Lower lobe of right lung (tissue), 2 donors: ENCODE results near the gene INPP4B. TPM values are rescaled to one million over a fixed set of nuclear protein-coding genes. Genes with fewer than 3 reads are reported as not detected.

Experiments used
- ATAC-seq, 2 donors: fragments of 200-7000 bp; cut with Tn5 transposase; one replicate each; pipeline ENCODE4 v1.9.1; 2020 to 2022; ENCODE audit warnings: mild to moderate bottlenecking in 2 of 2, moderate library complexity in 2 of 2
- DNase-seq: peaks from one replicate; pipeline ENCODE4 v3.0.0-alpha.2; 2020
- H3K27ac ChIP-seq: fragments of 200-600 bp; one replicate; pipeline ENCODE4 v1.8.0; 2022
- H3K27me3 ChIP-seq: fragments of 200-600 bp; one replicate; pipeline ENCODE4 v1.8.0; 2022; ENCODE audit warnings: low read depth
- H3K36me3 ChIP-seq: fragments of 200-600 bp; one replicate; pipeline ENCODE4 v1.8.0; 2022; ENCODE audit warnings: mild to moderate bottlenecking
- H3K4me1 ChIP-seq: fragments of 200-600 bp; one replicate; pipeline ENCODE4 v1.8.0; 2022
- H3K4me3 ChIP-seq: fragments of 200-600 bp; one replicate; pipeline ENCODE4 v1.8.0; 2022; ENCODE audit warnings: mild to moderate bottlenecking
- H3K9me3 ChIP-seq: fragments of 200-600 bp; one replicate; pipeline ENCODE4 v1.8.0; 2022
- CTCF ChIP-seq: fragments of 200-600 bp; IDR thresholded peaks from one replicate; pipeline ENCODE4 v1.8.0; 2022; ENCODE audit warnings: antibody characterized with exemption, mild to moderate bottlenecking
- intact Hi-C: fragments of 100-400 bp; cut with DNase I; formaldehyde crosslinking; loops from one replicate; pipeline ENCODE4 v1.11.0; 2022
- total RNA-seq: library from RNA; stranded (reverse); fragmentation: NEBNext Ultra II Directional; extraction: Animal tissue kit (Norgen Biotek cat#: 25700); gene quantifications from one replicate; pipeline ENCODE4 v1.2.1, GENCODE V29; 2021
- donor health status: DM: no; HTN: yes; CAD: no; lungs with severe emphysema.

INPP4B gene
- total RNA-seq, 1 donor from 2014 or later: 12.1 TPM

GRCh38 chr4:142274137-142274536 is 572.0 kb downstream of the INPP4B start:
- Histone ChIP-seq H3K9me3 (no peaks in the 10 kb centered on the region), H3K27me3 (no peaks in the 10 kb centered on the region), H3K36me3 (no peaks in the 10 kb centered on the region), H3K4me3 (no peak overlapping the region), H3K27ac (no peak overlapping the region), H3K4me1 (no peaks in the 10 kb centered on the region)
- TF ChIP-seq CTCF: no peak
- intact Hi-C loops: no loop called here
- ATAC-seq: no peak
- no peak for DNase-seq

GRCh38 chr4:142272452-142272851 is 573.6 kb downstream of the INPP4B start:
- Histone ChIP-seq H3K4me1 (no peaks in the 10 kb centered on the region), H3K9me3 (no peaks in the 10 kb centered on the region), H3K36me3 (no peaks in the 10 kb centered on the region), H3K4me3 (no peak overlapping the region), H3K27ac (no peak overlapping the region), H3K27me3 (no peaks in the 10 kb centered on the region)
- TF ChIP-seq CTCF: no peak
- ATAC-seq (no peak), DNase-seq (no peak)
- intact Hi-C loops: no loop called here

GRCh38 chr4:142271832-142272231 is 574.3 kb downstream of the INPP4B start:
- intact Hi-C loops: no loop called here
- Histone ChIP-seq H3K4me3 (no peak overlapping the region), H3K36me3 (no peaks in the 10 kb centered on the region), H3K27ac (no peak overlapping the region), H3K4me1 (no peaks in the 10 kb centered on the region), H3K9me3 (no peaks in the 10 kb centered on the region), H3K27me3 (no peaks in the 10 kb centered on the region)
- ATAC-seq: no peak
- no peak for DNase-seq
- TF ChIP-seq CTCF: no peak

GRCh38 chr4:142267101-142267500 is 579.0 kb downstream of the INPP4B start:
- Histone ChIP-seq H3K4me3 (no peak overlapping the region), H3K4me1 (no peaks in the 10 kb centered on the region), H3K27ac (no peak overlapping the region), H3K27me3 (no peaks in the 10 kb centered on the region), H3K36me3 (no peaks in the 10 kb centered on the region), H3K9me3 (no peaks in the 10 kb centered on the region)
- ATAC-seq (no peak), DNase-seq (no peak)
- intact Hi-C loops: no loop called here
- no peak for TF ChIP-seq CTCF

GRCh38 chr4:142265946-142266345 is 580.2 kb downstream of the INPP4B start:
- Histone ChIP-seq H3K36me3 (no peaks in the 10 kb centered on the region), H3K9me3 (no peaks in the 10 kb centered on the region), H3K4me1 (no peaks in the 10 kb centered on the region), H3K27ac (no peak overlapping the region), H3K4me3 (no peak overlapping the region), H3K27me3 (no peaks in the 10 kb centered on the region)
- DNase-seq (no peak), ATAC-seq (no peak)
- intact Hi-C loops: no loop called here
- no peak for TF ChIP-seq CTCF

- DNase-seq (no peak), ATAC-seq (peak in 1 of 2 donors; percentile 36)
- intact Hi-C loops: no loop called here
- Histone ChIP-seq H3K4me1 (no peaks in the 10 kb centered on the region), H3K36me3 (no peaks in the 10 kb centered on the region), H3K27ac (no peak overlapping the region), H3K4me3 (no peak overlapping the region), H3K9me3 (no peaks in the 10 kb centered on the region), H3K27me3 (no peaks in the 10 kb centered on the region)
- TF ChIP-seq CTCF: no peak
Observed at GRCh38 chr4:142265536-142265935, 580.6 kb downstream of the INPP4B start.
